HG03280 (cell line): ENCODE measurements around the gene KCNE3.
"Not testable (repeated sequence)": the region's sequence is repeated elsewhere in the genome, so short reads cannot be mapped to it uniquely, and the experiment has no call there.

Experiments used
- ATAC-seq: cut with Tn5 transposase; IDR thresholded peaks from one replicate; pipeline ENCODE4 v1.9.1; 2021; ENCODE audit warnings: mild to moderate bottlenecking, moderate library complexity; ENCODE audit not compliant: unreplicated experiment

KCNE3 gene

DNA sequence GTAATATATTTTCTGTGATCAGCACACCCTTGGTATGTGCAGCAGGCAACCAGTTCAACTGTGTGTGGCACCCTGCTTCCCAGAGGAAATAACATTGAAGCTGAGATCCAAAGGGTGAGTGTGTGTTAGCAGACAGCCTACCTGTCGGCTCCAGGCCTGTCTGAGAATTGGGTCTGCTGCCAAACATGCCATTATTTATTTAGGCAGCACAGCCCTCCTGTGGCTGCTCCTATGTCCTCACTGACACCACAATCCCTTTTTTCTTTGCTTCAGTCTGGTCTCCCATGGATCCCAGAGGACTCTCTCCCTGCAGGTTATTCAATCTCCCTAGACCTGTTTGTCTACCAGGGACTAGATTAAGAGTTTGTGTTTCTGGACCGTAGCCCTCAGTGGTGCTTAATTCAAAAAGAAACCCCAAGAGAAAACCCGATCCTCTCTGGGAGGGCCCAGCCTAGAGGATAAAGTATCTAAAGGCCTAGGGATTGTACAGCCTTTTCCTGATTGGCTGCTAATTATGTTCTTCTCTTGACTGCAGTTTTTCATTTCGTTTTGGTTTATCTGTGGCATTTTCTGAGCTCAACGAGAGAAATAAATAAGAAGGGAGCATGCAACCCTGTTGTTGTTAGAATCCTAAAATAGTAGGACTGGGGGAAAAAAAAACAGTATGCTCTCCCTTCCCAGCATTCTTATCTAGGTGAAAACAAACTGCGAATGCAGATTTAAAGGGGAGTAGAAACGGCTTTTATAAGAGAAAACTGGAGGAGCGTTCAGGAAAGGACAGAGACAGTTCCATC is 24.1 kb downstream of the KCNE3 start:
- ATAC-seq: no peak

DNA sequence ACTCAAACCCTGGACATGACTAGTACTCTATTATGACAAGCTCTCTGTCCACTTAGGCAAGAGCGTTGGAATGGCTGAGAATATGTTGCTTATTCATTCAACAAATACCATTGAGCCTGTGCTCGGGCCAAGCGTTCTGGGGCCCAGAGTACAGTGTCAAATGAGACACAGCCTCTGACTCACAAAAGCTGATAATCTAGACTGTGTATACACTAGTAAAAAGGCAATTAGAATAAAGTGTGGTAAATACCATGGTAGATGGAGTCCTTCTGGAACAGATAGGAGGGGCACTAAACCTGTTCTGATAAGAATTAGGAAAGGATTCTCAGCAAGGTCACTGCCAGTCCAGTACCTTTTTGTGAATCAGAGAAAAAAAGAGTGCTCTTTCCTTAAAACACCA is 24.7 kb downstream of the KCNE3 start:
- no peak for ATAC-seq

DNA sequence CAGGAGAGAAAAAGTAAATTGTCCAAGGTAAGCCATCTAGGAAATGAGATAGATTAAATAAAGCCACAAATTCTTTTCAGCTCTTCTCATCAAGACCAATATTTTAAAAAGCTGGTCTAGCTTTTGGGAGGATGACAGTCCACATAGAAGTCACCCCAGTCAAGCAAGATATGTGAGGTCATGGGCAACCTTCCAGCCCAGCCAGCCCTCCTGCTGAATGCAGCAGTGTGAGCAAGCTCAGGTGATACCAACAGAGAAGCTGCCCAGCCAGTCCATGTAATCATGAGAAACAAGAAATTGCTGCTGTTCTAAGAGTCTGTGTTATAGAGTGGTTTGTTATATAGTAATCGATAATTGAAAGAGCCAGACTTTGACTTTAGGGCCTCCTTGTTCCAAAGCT is 28.7 kb downstream of the KCNE3 start:
- ATAC-seq: no peak

DNA sequence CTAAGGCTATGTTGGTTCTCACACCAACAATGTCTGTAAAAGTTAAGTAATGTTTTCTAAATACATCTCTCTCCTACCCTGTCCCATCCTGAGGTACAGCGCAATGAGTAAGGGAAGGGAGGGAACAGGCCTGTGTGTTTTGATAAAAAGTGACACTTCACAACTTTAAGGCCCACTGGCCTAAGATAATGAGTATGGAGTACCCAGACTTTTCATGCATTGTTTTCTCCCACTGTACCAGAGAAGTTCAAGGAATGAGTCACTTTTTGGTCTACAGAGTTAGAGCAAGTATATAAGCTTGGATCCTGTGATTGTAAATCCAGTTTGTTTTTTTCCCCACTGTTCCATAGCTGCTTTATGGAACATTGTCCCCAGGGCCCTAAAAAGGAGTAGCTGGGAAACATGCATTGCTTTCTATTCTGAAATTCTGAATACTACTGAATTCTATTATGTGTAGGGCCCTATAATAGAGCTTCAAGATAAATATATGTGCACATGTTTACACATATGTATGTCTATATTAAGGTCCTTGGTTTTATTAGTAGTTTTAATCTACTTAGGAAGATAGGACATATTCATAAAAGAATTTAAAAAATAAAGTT is 29.8 kb downstream of the KCNE3 start:
- no peak for ATAC-seq

DNA sequence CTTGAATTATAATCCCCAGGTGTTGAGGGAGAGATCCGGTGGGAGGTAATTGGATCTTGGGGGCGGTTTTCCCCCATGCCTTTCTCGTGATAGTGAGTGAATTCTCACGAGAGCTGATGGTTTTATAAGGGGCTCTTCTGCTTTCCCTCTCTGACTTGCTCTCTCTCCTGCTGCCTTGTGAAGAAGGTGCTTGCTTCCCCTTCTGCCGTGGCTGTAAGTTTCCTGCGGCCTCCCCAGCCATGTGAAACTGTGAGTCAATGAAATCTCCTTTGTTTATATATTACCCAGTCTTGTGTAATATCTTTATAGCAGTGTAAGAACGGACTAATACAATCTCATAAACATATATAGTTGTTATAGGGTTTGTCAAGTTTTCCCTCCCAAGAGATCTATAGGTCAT is 32.8 kb downstream of the KCNE3 start:
- no peak for ATAC-seq

DNA sequence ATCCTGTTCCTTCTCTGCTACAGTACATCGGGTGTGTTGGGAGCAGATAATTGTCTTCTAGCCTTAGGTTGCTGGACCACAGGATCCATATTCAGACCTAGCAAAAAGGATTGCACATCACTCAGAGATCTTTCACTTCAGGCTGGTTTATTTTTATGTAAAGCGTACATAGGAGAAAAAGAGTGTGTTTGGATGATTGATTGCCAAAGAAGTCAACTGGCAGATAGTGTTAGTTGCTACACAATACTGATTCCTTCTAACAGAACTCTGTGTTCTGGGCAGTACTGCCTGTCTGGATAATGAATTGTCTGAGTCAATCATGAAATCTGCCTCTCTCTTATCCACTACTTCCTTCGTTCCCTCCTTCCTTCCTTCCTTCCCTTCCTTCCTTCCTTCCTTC is 38.1 kb downstream of the KCNE3 start:
- ATAC-seq: no peak

DNA sequence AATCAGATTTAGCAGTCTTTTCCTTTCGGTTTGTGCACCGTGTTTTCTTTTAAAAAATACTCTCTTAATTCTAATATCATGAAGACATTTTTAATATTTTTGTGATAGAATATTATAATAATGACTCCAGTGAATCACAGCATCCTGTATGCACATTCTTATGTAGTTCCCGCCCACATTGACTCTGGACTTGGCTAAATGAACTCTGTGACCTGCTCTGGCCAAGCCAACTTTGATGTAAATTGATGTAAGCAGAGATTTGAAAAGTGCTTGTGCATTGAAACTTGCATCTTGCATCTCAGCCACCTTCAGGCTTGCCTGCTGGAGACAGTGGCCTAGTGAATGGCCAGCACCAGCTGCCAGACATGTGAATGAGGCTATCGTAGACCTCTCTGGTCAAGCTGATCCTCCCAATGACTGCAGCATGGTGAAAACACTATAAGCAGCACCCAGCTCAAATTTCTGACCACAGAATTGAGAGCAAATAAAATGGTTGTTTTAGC is 39.9 kb downstream of the KCNE3 start:
- ATAC-seq: no peak

DNA sequence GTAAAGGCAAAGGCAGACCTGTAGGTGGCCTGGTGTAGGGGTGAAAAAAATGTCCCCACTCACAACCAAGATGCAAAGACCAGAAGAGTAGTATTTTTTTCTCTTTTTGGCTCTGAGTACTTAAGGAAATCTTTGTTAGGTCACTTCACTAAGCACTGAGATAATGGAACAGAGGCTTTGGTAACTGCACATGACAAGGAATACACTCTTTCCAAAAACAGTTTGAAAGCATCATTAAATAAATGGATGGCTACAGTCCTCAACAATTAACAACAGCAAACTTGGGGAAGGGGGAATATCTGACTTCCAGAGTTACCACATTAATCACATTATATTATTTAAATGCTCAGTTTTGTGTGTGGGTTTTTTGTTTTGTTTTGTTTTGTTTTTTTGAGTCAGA is 42.2 kb downstream of the KCNE3 start:
- ATAC-seq: no peak

DNA sequence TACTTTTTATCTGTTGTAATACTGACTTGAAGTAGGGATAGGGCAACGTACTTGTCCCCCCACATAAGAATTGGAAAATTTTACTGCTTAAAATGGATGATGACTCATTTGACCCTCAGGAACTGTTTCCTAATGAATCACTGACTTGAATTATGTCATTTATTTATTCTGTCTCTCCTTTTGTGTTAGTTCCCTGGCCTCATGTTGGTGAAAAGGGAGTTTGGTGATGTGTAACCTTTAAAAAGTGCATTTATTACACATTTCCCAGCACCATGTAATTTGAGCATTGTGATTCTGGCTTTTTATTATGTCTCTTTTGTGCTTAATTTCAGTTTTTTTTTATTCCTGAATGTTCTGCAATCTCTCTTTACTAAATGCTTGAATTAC is 48.8 kb downstream of the KCNE3 start:
- ATAC-seq: no peak

DNA sequence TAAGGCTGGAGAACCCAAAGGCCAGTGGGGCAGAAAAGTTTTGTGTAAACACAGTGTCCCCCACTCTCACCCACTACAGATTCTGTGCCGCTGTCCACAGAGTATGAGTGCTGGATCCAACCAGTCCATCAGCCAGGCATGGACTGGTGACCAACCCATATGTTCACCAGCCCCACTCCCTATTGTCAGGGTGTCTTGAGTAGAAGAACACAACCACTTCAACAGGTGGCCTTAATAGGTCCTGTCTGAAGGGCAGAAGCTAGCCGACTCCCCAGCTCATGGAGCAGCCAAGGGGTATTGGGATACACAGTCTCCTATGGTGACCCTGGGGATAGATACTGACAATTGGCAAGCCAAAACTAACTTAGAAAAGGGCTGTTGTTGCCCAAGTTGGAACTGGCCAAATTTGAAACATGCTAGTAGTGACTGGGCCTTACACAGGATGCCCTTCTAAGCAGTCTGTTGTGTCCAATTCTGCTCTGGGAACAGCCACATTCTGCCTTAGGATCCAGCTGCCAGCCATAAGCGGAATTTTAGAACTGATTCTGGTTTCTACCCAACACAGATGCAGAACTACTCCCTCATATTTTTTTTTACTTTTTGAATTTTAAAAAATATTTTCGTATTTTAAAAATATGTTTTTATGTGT is 49.4 kb downstream of the KCNE3 start:
- no peak for ATAC-seq

DNA sequence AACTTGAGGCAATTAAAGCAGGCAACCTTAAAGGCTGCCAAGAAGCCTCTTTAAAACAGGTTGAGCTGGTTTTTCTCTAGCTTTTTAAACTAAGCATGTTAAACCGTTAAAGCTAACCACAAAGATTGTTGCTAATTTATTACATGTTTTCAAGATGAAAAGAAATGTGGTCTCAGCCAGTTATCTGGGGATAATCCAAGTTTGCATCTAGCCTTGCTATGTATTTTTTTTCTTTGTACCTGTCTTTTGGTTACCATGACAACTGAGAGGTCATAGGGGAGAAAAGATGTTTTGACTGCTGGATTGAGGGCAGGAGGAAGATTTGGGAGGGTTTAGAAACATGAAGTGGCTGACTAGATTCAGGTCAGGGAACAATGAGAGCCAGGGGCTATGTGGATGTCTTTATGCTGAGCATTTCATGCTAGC is 50.0 kb downstream of the KCNE3 start:
- no peak for ATAC-seq

DNA sequence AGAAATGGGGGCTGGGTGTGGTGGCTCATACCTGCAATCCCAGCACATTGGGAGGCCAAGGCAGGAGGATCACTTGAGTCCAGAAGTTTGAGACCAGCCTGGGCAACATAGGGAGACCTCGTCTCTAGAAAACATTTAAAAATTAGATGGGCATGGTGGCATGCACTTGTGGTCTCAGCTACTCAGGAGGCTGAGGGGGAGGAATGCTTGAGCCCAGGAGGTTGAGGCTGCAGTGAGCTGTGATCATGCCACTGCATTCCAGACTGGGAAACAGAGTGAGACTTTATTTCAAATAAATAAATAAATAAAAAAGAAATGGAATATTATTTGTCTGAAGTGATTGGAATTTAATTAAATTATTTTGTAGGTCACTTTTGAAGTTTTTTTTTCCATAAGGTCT is 50.4 kb downstream of the KCNE3 start:
- not testable (repeated sequence) for ATAC-seq

DNA sequence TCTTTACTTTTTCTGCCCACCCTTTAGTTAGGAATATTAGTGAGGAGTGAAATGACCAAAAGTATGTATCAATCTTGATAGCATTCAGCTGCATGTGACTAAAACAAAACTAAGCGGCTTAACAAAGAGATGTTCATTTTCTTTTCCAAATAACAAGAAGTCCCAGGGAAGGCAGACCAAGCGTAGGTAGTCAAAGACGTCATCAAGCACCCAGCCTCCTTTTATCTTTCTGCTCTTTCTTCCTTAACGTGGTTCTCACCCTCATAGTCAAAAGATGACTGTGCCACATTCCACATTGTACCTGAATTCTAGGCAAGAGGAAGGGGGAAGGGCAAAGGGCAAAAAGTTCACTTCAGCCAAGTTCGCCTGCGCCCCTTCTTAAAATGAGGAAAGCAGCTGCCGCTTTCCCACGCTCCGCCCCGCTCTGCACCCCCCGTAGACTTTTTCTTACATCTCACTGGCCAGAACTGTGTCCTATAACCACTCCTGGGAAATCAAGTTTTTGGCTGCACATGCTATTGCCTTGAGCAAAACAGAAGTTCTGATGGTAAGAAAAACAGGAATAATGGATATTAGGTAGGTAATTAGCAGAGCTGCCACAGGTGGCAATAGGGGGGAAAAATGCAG is 54.5 kb downstream of the KCNE3 start:
- no peak for ATAC-seq

DNA sequence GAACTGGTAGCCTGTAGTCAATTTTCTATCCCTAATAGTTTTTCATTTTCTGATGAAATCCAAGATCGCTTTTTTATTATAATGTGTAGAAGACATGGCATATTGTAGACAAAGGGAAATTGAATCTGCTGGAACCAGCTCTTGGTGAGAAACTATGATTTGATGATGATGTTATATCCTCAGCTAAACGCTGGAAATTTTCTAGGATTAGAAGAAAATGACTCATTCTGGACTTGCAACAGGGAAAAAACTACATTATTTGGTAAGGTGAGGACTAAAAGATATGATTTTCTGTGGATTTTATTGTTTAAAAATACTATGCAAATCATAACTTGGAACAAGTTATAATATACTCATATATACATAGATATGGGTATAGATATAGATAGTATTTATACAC is 55.0 kb downstream of the KCNE3 start:
- ATAC-seq: no peak

DNA sequence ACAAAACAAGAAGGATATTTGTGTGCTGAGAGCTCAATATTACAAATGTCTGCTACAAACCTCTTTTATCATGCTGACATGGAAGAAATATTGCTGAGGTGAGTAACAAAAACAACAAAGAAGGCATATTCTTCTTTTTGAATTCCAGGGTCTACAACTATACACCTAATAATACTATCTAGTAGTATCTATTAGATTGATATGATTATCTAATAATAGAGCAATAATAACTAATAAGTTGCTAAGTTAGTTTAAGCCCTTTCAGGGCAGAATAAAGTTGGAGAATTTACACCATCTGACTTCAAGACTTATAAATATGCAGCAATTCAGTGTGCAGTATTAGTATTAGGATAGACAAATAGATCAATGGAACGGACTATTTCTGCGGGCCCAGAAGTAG is 57.7 kb downstream of the KCNE3 start:
- no peak for ATAC-seq
